Epithelial cell of prostate (primary cell): ENCODE results near the gene THADA.

Experiments used
- DNase-seq: peaks from one replicate; pipeline ENCODE4 v3.0.0-alpha.2; 2011; ENCODE audit warnings: low read depth, low spot score
- H3K27ac ChIP-seq: fragments of 450-650 bp; 2 replicates; pipeline ENCODE4 v1.5.1; 2017; ENCODE audit warnings: mild to moderate bottlenecking

Gene THADA

DNA sequence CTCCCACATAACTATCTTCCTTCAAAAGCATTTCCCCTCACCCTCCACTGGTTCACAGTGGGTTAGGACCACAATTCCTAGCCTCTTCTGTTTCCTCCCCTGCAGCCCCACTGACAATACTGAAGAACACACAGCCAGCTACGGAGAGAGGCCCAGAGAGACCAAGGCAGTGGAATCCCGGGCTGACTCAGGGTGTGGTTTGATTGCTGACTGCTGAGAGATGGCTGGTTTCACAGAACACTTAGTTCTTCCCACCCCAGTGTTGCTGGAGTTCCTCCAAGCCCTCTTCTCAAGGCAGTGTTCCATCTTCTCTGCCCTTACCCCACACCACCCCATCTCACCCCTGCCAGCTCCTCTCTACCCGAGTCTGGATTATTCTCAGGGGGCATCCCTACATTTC is 326.1 kb downstream of the THADA start:
- no peak overlapping the region for H3K27ac ChIP-seq

DNA sequence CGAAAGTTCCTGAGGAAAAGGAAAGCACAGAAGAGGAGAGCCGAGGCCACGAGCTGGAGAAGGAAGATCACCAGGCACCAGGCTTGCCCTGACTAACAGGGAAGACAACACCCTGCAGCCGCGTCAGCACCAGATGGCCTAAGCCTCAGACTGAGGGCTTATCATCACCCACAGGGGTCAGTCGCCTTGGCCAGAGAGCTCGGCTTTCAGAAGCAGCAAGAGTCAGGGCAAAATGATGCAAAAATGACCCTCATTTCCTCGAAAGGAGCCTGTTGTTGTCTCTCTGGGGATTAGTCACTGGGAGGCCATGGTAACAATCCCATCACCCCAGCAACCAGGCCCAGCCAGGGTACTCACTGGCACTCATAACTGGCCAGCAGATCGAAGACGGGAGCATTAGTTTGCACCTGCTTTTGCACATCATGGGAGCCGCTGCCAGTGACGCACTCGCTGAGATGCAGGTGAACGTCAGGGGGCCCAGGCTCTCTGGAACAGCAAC is 326.7 kb downstream of the THADA start:
- no peak for DNase-seq
- no peak overlapping the region for H3K27ac ChIP-seq

More for the DNA sequence above, 326.1 kb downstream of the THADA start:
- no peak for DNase-seq

DNA sequence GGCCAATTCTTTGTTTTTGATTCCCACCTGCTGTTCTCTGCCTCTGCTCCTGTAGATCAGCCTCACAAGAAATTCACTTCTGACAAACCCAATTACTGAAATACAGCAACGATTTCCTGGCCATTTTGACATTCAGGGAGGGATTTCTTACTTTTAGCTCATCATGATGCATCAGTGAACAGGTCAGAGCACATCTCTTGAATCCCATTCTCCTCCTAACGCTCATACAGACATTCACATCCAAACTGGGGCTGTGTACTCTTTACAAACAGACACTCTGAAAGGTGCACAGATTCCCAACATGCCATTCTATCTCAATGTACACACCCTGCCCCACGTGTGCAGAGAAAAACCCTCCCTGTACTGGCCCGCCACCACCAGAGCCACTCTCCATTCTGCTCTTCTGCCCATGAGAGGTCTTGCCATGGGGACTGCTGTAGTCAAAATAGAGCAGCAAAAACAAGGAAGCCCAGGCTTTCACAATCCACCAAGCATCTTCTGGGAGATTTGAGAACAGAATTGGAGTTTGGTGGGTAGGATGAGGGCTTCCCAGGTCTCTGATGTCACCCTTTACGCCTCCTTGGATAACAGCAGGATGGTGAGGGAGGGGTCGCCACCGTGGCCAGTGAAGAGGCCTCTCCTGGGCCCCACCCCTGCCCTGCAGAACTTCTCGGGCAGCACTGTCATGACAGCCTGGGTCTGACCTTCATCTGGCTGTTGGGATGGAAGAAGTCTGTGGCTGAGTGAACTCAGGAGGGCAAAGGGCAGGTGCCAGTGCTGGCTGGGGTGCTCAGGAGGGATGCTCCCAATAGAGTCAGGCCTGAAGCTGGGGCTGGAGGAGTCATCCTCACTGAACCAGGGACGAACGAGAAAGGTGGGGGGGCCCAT is 327.5 kb downstream of the THADA start:
- DNase-seq = no peak
- peak overlapping the region; percentile 11 for H3K27ac ChIP-seq

DNA sequence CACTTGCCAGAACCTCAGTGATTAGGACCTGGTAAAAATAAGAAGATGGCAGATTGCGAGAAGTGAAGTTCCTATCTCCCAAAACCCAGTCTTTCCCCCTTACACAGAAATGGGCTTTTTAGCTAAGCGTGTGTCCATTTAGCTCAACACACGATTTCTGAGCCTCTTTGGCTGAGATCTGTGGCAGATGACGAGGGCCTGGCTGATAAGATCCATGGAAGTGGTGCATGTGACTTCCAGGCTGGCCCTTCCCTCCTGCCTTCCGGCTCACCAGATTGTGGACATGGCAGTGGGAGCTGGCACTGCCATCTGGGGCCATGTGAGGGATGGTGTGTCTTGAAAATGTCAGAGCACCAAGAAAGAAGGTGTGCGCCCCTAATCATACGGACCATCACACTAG is 328.5 kb downstream of the THADA start:
- no peak for DNase-seq
- H3K27ac ChIP-seq = peak overlapping the region; percentile 11

DNA sequence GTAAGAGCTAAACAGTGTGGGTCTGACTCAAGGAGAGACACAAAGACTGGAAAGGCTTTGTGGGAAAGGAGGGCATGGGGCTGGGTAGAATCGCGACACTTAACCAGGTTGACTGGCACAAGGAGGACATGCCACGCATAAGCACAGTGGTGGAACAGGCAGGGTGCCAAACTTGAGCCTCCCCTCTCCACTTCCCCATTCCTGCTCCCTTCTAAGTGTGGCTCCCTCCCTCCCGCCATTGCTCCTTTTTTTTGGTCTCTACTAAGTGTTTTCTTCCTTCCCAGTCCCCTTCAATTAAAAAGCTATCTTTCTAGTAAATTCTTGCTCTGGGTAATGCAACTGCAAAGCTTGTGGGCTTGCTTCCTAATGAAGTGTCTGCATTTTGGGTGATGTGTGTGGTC is 329.1 kb downstream of the THADA start:
- DNase-seq = no peak
- no peak overlapping the region for H3K27ac ChIP-seq

DNA sequence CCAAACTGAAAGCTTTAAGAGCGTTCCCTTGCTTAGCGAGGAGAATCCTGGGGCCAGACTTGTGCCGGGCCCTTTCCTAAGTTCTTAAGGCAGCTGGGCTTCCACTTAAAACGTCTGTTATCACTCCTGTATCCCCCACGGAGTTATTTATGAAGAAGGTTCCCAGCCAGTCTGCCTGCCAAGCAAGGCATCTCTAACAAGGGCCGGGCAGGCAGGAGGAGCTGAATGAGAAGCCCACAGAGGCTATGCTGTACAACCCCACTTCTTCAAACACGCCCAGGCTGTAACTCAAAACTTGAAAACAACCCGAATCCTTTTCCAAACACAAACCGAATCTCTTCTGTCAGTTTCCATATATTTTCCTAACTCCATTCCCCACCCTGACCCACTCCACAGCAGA is 330.4 kb downstream of the THADA start:
- DNase-seq = no peak
- H3K27ac ChIP-seq = no peak overlapping the region

DNA sequence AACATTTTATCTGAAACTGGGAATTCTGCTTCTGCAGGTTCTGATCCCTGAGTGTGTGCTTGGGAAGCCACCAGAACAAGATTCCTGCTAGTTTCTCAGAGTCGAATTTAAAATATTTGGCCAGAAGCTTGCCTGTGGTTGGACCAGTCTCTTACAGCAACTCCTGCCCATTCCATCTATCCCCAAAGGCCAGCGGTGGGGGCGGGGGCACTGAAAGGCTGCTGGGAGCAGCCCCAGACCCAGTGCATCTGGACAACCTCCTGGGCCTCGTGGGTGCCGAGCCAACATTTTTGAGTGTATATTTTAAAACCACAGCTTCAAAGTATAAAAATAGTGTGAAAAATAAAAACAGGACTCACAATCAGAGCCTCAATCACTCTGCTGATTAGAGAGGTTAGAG is 330.8 kb downstream of the THADA start:
- no peak for DNase-seq
- H3K27ac ChIP-seq = no peak overlapping the region

DNA sequence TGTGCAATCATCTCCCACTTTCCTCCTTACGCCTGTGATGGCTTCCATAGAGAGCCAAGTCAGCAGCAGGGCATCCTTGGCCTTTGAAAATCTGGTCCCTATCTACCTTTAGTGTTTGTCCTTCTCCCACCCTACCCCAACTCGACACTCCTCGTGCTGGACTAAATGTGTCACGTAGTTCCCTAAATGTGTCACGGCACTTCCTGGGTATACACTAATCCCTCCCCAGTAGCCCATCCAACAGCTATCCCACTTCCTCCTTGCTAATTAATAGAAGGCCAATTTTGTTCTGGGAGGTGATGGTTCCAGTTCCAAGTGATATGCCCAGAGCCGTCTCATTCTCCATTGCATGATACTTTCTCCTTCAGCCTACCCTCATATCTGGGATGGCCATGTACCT is 332.9 kb downstream of the THADA start:
- DNase-seq = no peak
- H3K27ac ChIP-seq = no peak overlapping the region

DNA sequence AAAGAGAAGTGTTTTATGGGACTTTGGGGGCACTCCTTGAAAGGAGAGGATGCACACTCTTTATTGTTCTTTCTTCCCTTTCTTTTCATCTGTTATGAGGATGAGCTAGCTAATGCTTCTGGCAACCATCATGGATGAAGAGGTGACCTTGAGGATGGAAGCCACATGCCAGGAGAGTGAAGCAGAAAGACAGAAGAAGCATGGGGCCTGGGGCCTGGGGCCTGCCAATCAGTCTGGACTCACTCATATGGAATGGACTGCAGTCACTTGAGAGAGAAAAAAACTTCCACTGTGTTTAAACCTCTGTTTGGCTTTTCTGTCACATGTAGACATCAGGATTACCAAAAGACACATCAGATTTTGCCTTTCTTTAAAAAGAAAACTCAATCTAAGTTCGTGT is 333.6 kb downstream of the THADA start:
- no peak for DNase-seq
- H3K27ac ChIP-seq = no peak overlapping the region

DNA sequence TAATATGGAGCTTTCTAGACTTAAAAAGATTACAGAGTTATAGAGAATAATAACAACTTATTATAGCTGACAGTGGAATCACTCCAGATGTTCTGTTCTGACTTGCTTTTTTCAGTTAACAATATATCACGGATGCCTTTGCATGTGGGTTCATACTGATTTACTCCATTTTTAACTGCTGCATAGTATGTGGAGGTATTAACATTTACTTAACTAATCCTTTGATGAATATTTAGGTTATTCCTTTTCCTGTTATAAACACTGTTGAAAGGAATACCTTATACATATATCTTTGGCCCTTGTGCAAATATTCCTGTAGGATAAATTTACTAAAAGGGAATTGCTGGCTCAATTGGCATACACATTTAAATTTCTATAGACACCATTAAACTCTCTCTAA is 336.3 kb downstream of the THADA start:
- no peak overlapping the region for H3K27ac ChIP-seq
- no peak for DNase-seq

DNA sequence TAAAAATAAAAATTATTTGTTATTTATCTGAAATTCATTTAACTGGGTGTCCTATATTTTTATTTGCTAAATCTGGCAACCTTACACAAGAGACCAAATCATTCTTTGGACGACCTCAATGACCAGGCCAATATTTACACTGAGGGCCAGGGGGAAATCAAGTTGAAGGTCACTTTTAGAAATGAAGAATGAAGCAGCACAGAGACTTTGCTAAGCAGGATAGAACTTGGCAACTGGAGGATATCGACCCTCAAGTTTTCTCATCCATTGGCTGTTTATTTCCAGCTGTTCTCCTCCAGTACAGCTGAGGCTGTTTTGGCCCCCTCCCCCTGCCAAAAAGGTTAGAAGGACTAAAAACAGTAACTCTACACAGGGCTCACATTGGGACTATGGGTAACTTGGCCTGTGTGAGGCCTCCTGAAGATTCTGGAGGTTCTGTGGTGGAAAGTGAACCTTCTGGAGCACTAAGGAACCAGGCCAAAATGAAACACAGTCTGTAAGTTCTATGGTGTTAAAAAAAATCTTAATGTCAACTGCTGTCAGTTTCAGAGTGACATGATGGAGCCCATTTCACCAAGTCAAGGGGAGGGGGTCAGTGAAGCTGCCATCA is 337.2 kb downstream of the THADA start:
- DNase-seq = no peak
- no peak overlapping the region for H3K27ac ChIP-seq

DNA sequence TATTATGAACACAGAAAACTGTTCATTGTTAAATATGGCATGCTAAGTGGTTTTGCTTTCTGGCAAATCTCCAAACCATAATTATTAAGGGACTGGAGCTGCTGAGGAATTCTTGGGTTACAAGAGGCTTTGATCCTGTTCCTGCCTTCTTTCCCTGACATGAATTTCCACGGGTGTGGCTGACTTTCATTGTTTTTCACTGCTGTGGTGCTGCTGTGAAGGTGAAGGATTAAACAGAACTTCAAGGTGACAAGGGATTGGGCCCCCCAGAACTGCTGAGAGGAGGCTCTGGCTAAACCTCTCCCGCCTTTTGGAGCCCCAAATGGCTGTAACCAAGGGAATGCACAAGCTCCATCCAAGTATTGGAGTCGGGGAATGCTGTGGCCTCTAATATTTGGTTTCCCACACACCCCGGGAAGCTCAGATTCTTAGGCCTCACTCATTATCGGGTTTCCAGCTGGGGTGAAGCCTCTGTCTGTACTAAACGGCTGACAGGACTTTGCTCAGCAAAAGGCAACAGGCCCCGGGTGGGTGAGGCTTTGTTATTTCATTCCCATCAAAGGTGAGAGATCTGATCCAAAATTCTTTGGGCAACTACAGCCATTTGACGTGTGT is 340.4 kb downstream of the THADA start:
- DNase-seq = no peak
- H3K27ac ChIP-seq = no peak overlapping the region

DNA sequence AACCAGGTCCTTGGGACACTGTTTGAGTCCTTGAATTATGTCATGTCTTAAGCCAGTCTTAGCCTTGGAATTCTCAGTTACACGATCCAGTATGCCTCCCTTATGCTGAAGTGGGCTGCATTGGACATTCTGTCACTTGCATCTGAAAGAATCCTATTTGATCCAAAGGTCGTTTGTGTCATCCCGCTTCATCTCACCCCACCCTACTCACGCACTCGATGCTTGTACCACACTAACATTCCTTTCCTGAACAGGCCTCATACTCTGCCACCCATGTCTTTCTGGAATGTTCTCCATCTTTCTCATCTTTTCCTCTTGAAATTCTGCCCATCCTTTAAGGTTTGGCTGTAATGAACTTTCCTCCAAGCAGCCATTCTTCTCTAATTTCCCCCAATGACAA is 341.5 kb downstream of the THADA start:
- DNase-seq = no peak
- H3K27ac ChIP-seq = no peak overlapping the region

DNA sequence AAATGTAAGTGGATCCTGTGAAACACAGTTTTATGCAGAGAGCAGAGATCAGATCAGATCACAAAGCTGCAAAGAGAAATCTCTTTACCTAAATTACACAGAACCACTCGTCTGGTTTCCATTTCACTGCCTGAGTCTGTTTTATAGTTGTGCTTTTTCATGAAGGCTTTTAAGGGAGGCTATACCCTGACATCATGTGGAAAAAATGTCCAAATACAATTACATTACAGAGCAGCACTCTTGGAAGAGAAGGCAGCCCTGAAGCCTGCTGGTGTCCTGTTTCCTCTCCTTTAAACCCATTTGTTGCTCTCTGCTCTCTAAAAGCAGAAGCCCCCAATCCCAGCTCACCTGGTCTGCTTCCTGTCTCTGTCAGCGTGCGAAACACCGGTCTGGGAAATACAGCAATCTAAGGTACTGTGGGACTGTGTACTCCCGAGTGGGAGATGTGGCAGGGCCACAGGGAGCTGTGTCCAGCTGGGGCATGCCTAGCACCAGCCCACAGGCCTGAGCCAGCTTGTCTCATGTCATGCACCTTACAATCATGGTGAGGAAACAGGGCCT is 344.6 kb downstream of the THADA start:
- peak overlapping the region; percentile 59 for H3K27ac ChIP-seq
- DNase-seq = no peak

DNA sequence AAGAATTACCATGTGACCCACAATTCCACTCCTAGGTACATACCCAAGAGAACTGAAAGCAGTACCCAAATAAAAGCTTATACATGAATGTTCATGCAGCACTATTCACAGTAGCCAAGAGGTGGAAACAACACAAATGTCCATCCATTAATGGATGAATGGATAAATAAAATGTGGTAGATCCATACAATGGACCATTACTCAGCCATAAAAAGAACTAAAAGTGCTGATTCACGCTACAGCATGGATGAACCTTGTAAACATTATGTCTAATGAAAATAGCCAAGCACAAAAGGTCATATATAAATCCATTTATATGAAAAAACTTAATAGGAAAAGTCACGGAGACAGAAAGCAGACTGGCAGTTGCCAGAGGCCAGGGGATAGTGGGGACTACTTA is 345.8 kb downstream of the THADA start:
- H3K27ac ChIP-seq = no peak overlapping the region
- no peak for DNase-seq

DNA sequence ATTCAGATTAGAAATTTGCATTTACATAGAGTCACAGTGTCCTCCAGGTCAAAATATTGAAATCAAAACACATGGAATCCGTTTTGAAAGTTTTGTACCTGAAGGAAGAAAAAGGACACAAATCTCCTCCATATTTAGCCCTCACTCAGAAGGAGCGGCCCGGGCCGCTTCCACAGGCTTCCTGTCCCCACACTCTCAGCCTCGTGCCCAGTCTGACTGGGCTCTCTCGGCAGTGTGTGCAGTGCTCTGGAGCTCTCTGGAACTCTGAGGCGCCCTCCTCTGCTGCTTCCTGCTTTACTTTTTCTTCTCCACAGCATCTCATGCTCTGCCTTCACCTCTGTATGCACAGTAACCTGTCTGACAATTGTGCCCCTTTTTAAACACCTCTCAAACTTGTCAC is 347.2 kb downstream of the THADA start:
- no peak overlapping the region for H3K27ac ChIP-seq
- no peak for DNase-seq

DNA sequence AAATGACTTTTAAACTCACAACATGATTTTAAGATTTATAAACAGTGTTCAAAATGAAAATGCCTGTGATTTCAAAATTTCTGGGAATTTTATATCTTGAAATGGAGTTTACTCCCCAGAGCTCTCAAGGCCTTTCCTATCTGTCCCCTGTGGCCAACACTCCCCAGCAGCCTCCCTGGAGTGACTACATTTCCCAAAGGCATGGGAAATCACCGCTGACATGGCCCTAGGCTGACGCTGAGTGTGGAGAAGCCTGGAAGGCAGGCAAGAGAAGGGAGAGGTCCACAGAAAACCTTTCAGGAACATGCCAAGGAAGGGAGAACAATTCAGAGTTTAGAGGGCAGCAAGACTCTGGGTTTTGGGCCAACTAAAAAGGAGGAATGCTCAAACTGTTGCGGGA is 349.2 kb downstream of the THADA start:
- H3K27ac ChIP-seq = no peak overlapping the region
- DNase-seq = no peak

DNA sequence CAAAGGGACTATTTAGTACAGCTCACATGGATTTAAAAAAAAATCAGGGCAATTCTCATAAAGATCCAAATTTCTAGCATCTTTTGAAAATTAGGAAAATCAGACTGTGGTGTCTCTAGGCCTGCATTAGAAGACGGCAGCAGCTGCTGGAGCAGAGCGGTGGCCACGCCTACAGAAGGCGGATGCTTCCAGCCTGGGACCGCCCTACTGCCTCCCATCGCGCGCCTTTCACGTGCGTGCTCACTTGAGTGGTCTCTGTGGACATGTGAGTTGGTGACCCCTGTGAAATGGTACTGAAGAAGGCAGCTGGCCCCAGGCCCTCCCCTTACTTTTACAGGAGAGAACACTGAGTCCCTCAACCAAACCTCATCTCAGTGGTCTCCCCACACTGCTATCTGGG is 354.3 kb downstream of the THADA start:
- no peak for DNase-seq

DNA sequence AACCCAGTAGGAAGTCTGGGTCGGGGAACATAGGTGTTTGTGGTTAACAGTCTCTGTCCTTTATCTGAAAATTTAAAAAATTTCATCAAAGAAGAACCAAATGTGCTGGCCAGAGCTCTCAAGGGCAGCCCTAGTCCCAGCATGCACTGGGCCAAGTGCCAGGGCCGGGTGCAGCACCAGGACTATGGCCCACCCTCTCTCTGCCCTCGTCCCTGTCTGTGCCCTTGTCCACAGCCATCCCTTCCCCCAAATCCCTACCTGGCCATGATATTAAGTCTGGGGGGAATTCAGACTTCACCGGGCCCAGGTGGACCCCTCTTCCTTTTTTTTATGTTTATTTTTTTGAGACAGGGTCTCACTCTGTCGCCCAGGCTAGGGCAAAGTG is 355.1 kb downstream of the THADA start:
- DNase-seq = no peak
- no peak overlapping the region for H3K27ac ChIP-seq

More for the DNA sequence above, 354.3 kb downstream of the THADA start:
- no peak overlapping the region for H3K27ac ChIP-seq

DNA sequence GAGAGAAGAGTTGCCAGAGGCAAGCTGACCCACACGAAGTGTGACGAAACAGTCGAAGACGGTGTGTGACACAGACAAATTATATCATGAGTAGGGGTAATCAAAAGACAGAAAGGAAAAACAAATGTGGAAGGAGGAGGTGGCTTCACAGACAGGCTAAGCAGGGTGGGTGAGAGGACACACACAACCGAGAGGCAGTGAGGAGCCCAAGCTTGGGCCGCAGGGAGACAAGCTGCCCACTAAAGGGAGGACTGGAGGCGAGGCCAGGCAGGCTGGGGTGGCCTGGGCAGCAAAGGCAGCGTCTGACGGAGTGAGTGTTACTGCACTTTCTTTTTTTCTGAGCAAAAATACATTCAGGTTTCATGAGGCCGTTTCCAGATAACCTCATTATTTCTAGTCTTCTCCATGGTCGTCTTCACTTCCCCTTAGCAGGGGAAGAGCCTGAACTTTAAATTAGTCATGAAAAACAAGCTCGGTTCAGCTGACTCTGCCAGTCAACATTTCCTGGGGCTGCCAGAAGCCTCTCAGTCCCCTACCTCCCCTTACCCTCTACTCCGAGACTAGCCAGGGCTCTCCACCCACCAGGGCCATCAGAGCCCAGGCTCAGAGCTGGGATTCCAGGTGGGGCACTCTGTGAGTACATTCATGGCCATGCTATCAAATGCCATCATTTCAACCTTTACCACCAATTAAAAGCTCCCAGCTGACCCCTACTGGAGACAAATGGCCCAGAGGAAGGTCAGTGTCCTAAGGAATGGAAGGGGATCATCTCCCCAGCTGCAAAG is 355.7 kb downstream of the THADA start:
- no peak overlapping the region for H3K27ac ChIP-seq
- DNase-seq = no peak
